PC-9 (cell line): ENCODE measurements around the gene PGRMC1. TPM values are rescaled to one million over a fixed set of nuclear protein-coding genes. Genes with fewer than 3 reads are reported as not detected.

Experiments used
- BruUV-seq: library from RNA; stranded (reverse); fragments of 400-500 nt; replicated peaks from 2 replicates; lab custom pipeline; 2021; lab: Mats Ljungman, UMichigan
- CTCF ChIA-PET: fragments of 300-600 bp; sonication (Branson Sonifier 250); formaldehyde crosslinking; loops from one replicate; lab custom pipeline; 2022; ENCODE audit warnings: antibody characterized with exemption; lab: Charles Lee
- POLR2A ChIA-PET: fragments of 300-600 bp; sonication (Branson Sonifier 250); formaldehyde crosslinking; loops from one replicate; lab custom pipeline; 2022; ENCODE audit warnings: antibody characterized with exemption; ENCODE audit not compliant: unreplicated experiment; lab: Charles Lee
- DNase-seq, 2 experiments: peaks; one replicate each; pipeline versions ENCODE4 v3.0.0 to v3.0.0-alpha.2; 2015 to 2022; ENCODE audit warnings: mixed read lengths in 1 of 2
- H2AFZ ChIP-seq: fragments of 200-600 bp; sonication (generic); 2 replicates; pipeline ENCODE4 v1.8.1; 2017; ENCODE audit warnings: antibody characterized with exemption
- H3F3A ChIP-seq: fragments of 200-600 bp; sonication (generic); 2 replicates; pipeline ENCODE4 v1.8.1; 2017; ENCODE audit warnings: antibody characterized with exemption, mild to moderate bottlenecking, low read depth; ENCODE audit not compliant: insufficient read depth
- H3K27ac ChIP-seq: fragments of 200-600 bp; sonication (generic); 2 replicates; pipeline ENCODE4 v1.6.1; 2016; ENCODE audit warnings: mixed run types
- H3K27me3 ChIP-seq: fragments of 200-600 bp; sonication (generic); 2 replicates; pipeline ENCODE4 v1.6.1; 2016; ENCODE audit warnings: low read depth, mixed run types; ENCODE audit not compliant: insufficient read depth
- H3K36me3 ChIP-seq: fragments of 200-600 bp; sonication (generic); 2 replicates; pipeline ENCODE4 v1.6.1; 2016; ENCODE audit warnings: low read depth, mixed run types
- H3K4me1 ChIP-seq: fragments of 200-600 bp; sonication (generic); replicated peaks from 2 replicates; pipeline ENCODE4 v1.6.1; 2016; ENCODE audit warnings: mixed run types; ENCODE audit not compliant: insufficient read depth
- H3K4me2 ChIP-seq: fragments of 200-600 bp; sonication (generic); 2 replicates; pipeline ENCODE4 v1.6.1; 2017; ENCODE audit warnings: mixed run types
- H3K4me3 ChIP-seq: fragments of 200-600 bp; sonication (generic); 2 replicates; pipeline ENCODE4 v1.6.1; 2016; ENCODE audit warnings: mixed run types
- H3K79me2 ChIP-seq: fragments of 200-600 bp; sonication (generic); 2 replicates; pipeline ENCODE4 v1.6.1; 2017; ENCODE audit warnings: low read depth, mixed run types
- H3K9me2 ChIP-seq: fragments of 200-600 bp; sonication (generic); 2 replicates; pipeline ENCODE4 v1.8.1; 2017; ENCODE audit warnings: mild to moderate bottlenecking; ENCODE audit not compliant: insufficient read depth
- H3K9me3 ChIP-seq: fragments of 200-600 bp; sonication (generic); 2 replicates; pipeline ENCODE4 v1.8.1; 2016; ENCODE audit warnings: low read depth; ENCODE audit not compliant: insufficient read depth
- H4K20me1 ChIP-seq: fragments of 200-600 bp; sonication (generic); 2 replicates; pipeline ENCODE4 v1.8.1; 2017; ENCODE audit not compliant: insufficient read depth
- EZH2 ChIP-seq: fragments of 200-600 bp; sonication (generic); IDR thresholded peaks from 2 replicates; pipeline ENCODE4 v1.8.0; 2017; ENCODE audit warnings: antibody characterized with exemption, low read depth
- intact Hi-C: fragments of 100-400 bp; cut with micrococcal nuclease; formaldehyde crosslinking; loops from one replicate; pipeline ENCODE4 v1.10.0; 2022; ENCODE audit not compliant: unreplicated experiment
- total RNA-seq: library from RNA; stranded (reverse); gene quantifications from 2 replicates; pipeline ENCODE4 v1.2.3, GENCODE V29; 2021
- TF ChIP-seq, protein P1 (sequence below): fragments of 200-600 bp; sonication (generic); conservative IDR thresholded peaks from 2 replicates; pipeline ENCODE4 v1.6.1; 2017; ENCODE audit warnings: mixed run types, antibody characterized with exemption, mild to moderate bottlenecking, moderate library complexity

Gene PGRMC1
- total RNA-seq, 1 experiment from 2014 or later, result 204 TPM

DNA sequence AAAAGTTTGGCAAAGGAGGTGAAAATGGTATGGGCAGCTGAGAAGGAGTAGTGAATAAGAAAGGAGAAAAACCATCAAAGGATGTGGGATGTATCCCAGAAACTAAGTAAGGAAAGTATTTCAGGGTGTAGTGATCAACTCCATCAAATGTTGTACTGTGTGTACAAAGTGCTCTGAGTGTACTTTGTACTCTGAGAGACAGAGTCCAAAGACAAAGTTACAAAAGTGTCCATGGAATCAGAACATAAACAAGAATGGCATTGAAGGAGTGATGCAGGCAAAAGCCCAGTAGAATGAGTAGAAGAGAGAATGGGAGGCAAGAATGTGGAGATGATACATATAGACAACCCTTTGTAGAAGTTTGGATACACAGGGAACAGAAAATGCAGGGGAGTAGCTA is 12.3 kb upstream of the PGRMC1 start:
- TF ChIP-seq, protein P1, sequence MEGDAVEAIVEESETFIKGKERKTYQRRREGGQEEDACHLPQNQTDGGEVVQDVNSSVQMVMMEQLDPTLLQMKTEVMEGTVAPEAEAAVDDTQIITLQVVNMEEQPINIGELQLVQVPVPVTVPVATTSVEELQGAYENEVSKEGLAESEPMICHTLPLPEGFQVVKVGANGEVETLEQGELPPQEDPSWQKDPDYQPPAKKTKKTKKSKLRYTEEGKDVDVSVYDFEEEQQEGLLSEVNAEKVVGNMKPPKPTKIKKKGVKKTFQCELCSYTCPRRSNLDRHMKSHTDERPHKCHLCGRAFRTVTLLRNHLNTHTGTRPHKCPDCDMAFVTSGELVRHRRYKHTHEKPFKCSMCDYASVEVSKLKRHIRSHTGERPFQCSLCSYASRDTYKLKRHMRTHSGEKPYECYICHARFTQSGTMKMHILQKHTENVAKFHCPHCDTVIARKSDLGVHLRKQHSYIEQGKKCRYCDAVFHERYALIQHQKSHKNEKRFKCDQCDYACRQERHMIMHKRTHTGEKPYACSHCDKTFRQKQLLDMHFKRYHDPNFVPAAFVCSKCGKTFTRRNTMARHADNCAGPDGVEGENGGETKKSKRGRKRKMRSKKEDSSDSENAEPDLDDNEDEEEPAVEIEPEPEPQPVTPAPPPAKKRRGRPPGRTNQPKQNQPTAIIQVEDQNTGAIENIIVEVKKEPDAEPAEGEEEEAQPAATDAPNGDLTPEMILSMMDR, result no peak
- no peak for TF ChIP-seq EZH2
- ChIA-PET CTCF (no interaction called here), POLR2A (interaction anchor here (0.5 kb wide), 1 partner anchor 187 kb away, joined by 3 read pairs; no protein-coding TSS in a partner anchor)
- no peaks in the 10 kb centered on the region for H3F3A ChIP-seq
- no peak for DNase-seq
- no TSS peak for BruUV-seq
- no peaks in the 10 kb centered on the region for H3K9me2 ChIP-seq
- H4K20me1 ChIP-seq, result no peaks in the 10 kb centered on the region
- no peak overlapping the region for H2AFZ ChIP-seq
- intact Hi-C loops, result no loop called here
- H3K9me3 ChIP-seq, result no peaks in the 10 kb centered on the region
- H3K4me3 ChIP-seq, result no peak overlapping the region
- no peaks in the 10 kb centered on the region for H3K36me3 ChIP-seq
- H3K4me2 ChIP-seq, result no peak overlapping the region
- H3K27ac ChIP-seq, result no peak overlapping the region
- no peaks in the 10 kb centered on the region for H3K79me2 ChIP-seq
- H3K27me3 ChIP-seq, result no peaks in the 10 kb centered on the region
- peaks cover 6% of the 10 kb centered on the region for H3K4me1 ChIP-seq

DNA sequence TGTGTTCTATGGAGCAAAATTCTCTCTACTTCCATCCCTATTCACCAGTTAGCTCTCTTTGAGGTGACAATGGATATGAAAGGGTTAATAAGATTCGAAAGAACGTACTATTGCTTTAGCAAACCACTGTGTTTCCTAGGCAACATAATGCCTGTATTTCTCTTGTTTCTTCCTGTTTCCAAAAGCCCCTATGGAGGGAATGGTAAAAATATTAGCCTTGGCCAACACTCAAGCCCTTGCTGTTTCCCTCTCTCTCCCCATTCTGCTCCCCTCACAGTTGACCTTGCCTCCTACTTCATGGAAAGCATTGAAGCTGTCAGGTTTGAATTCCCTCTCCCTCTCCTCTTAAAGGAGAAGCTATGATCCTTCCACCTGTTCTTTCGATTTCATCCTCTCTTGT is 9.6 kb upstream of the PGRMC1 start:
- no peak overlapping the region for H2AFZ ChIP-seq
- H4K20me1 ChIP-seq, result no peaks in the 10 kb centered on the region
- CTCF ChIA-PET, result interaction anchor here (0.6 kb wide), 1 partner anchor 131 kb away, joined by 4 read pairs; no protein-coding TSS in a partner anchor
- no peaks in the 10 kb centered on the region for H3K79me2 ChIP-seq
- BruUV-seq, result no TSS peak
- TF ChIP-seq, protein P1, result no peak
- H3K4me2 ChIP-seq, result no peak overlapping the region
- peaks cover 6% of the 10 kb centered on the region for H3K4me1 ChIP-seq
- no peaks in the 10 kb centered on the region for H3K27me3 ChIP-seq
- H3K27ac ChIP-seq, result no peak overlapping the region
- no peaks in the 10 kb centered on the region for H3K9me3 ChIP-seq
- POLR2A ChIA-PET, result no interaction called here
- H3K9me2 ChIP-seq, result 0 out of 2 replicates have a peak, but pooled peaks cover 5% of the 10 kb centered on the region
- intact Hi-C loops, result no loop called here
- H3K4me3 ChIP-seq, result no peak overlapping the region
- no peaks in the 10 kb centered on the region for H3F3A ChIP-seq
- no peaks in the 10 kb centered on the region for H3K36me3 ChIP-seq
- no peak for DNase-seq

DNA sequence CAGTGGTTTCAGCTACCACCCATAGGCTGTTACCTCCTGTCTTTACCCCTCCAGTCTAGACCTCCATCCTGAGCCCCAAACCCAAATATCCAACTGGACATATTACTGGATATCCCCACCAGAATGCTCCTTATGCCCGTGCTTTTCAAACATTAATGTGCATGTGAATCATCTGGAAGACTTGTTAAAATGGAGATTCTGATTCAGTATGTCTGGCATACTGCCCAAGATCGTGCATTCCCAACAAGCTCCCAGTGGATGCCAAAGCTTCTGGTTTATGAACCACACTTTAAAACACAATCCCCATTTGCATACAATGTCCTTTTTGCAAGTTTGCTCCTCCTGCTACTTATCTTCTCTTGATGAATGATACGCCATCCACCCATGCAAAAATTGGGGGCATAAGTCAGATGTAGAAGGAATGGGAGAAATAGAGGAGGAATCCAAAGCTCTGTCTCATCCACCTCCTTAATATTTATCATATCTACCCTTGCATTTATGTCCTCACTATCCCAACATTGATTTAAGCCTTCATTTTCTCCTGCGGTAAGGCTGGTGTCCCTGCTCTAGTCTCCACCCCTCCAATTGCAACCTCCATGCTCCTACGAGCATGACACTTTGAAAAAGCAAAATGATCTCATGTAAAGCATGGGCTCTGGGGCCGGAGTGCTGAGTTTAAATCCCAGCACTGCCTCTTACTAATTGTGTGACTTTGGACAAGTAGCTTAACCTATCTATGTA is 7.4 kb upstream of the PGRMC1 start:
- no peak for TF ChIP-seq EZH2
- TF ChIP-seq, protein P1, result no peak
- ChIA-PET POLR2A (no interaction called here), CTCF (interaction anchor here (0.7 kb wide), 1 partner anchor 11 kb away, joined by 9 read pairs; no protein-coding TSS in a partner anchor)
- no peaks in the 10 kb centered on the region for H3F3A ChIP-seq
- H3K4me3 ChIP-seq, result no peak overlapping the region
- H3K36me3 ChIP-seq, result no peaks in the 10 kb centered on the region
- H2AFZ ChIP-seq, result no peak overlapping the region
- H3K79me2 ChIP-seq, result no peaks in the 10 kb centered on the region
- DNase-seq, result peak; percentile 14 to 54
- H3K27me3 ChIP-seq, result no peaks in the 10 kb centered on the region
- intact Hi-C loops, result no loop called here
- no TSS peak for BruUV-seq
- H3K9me2 ChIP-seq, result 0 out of 2 replicates have a peak, but pooled peaks cover 5% of the 10 kb centered on the region
- no peaks in the 10 kb centered on the region for H4K20me1 ChIP-seq
- peaks cover 6% of the 10 kb centered on the region for H3K4me1 ChIP-seq
- H3K9me3 ChIP-seq, result no peaks in the 10 kb centered on the region
- no peak overlapping the region for H3K27ac ChIP-seq
- 0 out of 2 replicates have a peak overlapping the region, but pooled peaks have one; percentile 8 for H3K4me2 ChIP-seq
